ENCODE results near the gene LRR1.
"Not testable (repeated sequence)": the region's sequence is repeated elsewhere in the genome, so short reads cannot be mapped to it uniquely, and the experiment has no call there.

The LRR1 gene

GRCh38 chr14:49634547-49635334, 36.0 kb downstream of the LRR1 start, which contains the start of gene DNAAF2:
Gene DNAAF2, minus strand, starts transcription at chr14:49635244. Its CDS starts 95 bp downstream, at chr14:49635149.
- peak; percentile 56 for DNase-seq

DNA sequence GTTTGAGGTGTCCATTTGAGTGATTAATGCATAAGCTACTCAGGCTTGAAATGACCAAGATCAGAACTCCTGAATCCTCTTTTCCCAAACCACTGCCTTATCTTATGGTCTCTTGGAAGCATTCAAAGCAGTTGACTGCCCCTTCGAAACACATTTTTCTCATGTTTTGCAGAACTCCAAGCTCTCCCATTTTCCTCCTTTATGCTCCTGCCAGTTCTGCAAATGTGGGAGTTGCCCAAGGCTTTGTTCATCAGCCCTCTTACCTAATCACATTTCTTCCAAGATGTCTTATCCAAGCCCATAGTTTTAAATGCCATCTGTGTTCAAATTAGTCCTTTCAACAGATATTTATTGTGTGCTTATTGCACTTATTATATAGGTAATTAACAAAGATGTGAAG, 38.1 kb downstream of the LRR1 start:
- DNase-seq = no peak

DNA sequence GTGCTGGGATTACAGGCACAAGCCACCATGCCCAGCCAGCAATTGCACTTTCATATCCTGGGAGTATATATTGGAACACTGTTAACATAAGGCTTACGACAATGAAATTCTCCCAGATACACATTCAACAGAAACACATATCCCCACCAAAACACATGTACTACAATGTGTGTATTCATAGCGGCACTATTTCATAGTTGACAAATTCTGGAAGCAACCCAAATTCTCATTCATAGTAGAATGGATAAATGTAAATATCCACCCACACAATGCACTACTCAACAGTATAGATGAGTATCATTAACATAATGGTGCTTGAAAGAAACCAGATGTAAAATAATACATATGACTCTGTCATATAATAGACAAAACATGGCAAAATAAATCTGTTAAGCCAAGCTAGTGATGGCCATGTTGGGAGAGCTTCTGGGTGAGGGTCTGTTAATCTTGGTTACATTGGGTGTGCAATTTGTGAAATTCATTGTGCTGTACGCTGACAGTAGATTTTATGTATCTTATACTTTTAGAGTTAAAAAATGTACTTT, 38.9 kb downstream of the LRR1 start:
- no peak for DNase-seq

GRCh38 chr14:49640540-49641417, 42.0 kb downstream of the LRR1 start:
- DNase-seq = no peak

- DNase-seq = no peak
Measured at GRCh38 chr14:49641697-49642129, 43.0 kb downstream of the LRR1 start.

DNA sequence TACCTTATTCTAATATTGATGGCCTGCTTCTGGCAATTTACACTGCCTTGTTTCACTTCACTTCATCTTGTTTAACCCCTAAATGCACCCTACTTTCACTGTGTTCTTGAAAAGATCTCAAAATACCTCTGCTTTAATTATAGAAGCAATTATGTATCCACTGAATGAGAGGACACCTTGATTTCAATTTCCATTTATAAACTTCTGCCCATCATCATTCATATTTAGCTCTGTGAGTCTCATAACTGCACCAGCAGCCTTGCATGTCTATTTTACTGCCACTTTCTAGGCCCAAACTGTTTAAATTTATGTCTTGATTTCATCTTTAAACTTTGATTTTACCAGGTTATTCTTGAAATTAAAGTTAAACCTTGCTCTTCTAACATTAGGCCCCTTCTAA, 43.4 kb downstream of the LRR1 start:
- no peak for DNase-seq

- no peak for DNase-seq
Measured at GRCh38 chr14:49653508-49653907, 54.8 kb downstream of the LRR1 start.

GRCh38 chr14:49654511-49654910, 55.8 kb downstream of the LRR1 start:
- no peak for DNase-seq

DNA sequence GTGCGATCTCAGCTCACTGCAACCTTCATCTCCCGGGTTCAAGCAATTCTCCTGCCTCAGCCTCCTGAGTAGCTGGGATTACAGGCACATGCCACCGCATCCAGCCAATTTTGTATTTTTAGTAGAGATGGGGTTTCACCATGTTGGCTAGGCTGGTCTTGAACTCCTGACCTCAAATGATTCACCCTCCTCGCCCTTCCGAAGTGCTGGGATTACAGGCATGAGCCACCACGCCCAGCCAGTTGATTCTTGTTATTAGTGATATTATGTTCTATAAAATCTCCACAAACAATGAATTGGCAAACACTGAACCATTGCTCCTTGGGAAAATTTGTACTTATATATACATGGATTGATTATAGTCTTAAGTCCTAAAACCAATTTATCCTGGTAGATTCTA, 58.8 kb downstream of the LRR1 start:
- DNase-seq = not testable (repeated sequence)

DNA sequence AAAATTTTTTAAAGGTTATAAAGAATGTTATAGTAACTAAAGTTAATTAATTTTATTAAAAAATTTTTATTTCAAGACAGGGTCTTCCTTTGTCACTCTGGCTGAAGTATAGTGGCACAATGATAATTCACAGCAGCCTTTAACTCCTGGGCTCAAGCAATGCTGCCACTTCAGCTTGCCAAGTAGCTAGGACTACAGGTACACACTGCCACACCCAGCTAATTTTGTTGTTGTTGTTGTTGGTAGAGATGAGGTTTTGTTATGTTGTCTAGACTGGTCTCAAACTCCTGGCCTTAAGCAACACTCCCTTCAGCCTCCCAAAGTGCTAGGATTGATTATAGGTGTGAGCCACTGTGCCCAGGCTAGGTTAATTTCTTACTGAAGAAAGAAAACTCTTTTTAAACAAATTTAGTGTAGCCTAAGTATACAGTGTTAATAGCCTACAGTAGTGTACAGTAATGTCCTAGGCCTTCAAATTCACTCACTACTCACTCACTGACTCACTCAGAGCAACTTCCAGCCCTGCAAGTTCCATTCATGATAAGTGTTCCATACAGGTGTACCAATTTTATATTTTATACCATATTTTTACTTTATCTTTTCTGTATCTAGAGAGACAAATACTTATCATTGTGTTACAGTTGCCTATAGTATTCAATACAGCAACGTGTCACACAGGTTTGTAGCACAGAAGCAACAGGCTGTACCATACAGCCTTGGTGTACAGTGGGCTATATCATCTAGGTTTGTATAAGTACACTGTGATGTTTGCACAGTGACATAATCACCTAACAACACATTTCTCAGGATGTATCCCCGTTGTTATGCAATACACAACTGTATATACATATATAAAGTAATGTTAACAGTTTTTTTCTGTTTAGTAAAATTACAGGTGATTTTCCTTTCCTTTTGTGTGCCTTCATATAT, 61.1 kb downstream of the LRR1 start:
- no peak for DNase-seq
